Activated CD4-positive, alpha-beta T cell treated with anti-CD3 and anti-CD28 coated beads, Interleukin-2, amount 50 U/mL, for 4 hours (primary cell): ENCODE measurements around the gene SAPCD1.
"Not testable (repeated sequence)": the region's sequence is repeated elsewhere in the genome, so short reads cannot be mapped to it uniquely, and the experiment has no call there.

Source experiments
- DNase-seq, 2 experiments: peaks; one replicate each; pipeline ENCODE4 v3.0.0-alpha.2; 2020

SAPCD1 gene

GRCh38 chr6:31805939-31806469 lies 43.5 kb downstream of the SAPCD1 start:
- DNase-seq, result no peak

- peak; percentile 95 to 96 for DNase-seq
These were observed 44.2 kb downstream of the SAPCD1 start, which contains the start of gene LSM2 for GRCh38 chr6:31806470-31807272. TSS of gene LSM2 (minus strand) at chr6:31806966. CDS start at chr6:31806757, 209 bp downstream.

GRCh38 chr6:31808599-31808998 lies 46.1 kb downstream of the SAPCD1 start:
- DNase-seq, result not testable (repeated sequence)

GRCh38 chr6:31811645-31812044 lies 49.2 kb downstream of the SAPCD1 start:
- no peak for DNase-seq

- no peak for DNase-seq
These were observed 51.0 kb downstream of the SAPCD1 start for GRCh38 chr6:31813465-31813849.
